ENCODE results near the gene R3HCC1L. TPM values are rescaled to one million over a fixed set of nuclear protein-coding genes. Genes with fewer than 3 reads are reported as not detected.

R3HCC1L gene
- 6.0 and 10.2 TPM in 2 replicates for total RNA-seq

DNA sequence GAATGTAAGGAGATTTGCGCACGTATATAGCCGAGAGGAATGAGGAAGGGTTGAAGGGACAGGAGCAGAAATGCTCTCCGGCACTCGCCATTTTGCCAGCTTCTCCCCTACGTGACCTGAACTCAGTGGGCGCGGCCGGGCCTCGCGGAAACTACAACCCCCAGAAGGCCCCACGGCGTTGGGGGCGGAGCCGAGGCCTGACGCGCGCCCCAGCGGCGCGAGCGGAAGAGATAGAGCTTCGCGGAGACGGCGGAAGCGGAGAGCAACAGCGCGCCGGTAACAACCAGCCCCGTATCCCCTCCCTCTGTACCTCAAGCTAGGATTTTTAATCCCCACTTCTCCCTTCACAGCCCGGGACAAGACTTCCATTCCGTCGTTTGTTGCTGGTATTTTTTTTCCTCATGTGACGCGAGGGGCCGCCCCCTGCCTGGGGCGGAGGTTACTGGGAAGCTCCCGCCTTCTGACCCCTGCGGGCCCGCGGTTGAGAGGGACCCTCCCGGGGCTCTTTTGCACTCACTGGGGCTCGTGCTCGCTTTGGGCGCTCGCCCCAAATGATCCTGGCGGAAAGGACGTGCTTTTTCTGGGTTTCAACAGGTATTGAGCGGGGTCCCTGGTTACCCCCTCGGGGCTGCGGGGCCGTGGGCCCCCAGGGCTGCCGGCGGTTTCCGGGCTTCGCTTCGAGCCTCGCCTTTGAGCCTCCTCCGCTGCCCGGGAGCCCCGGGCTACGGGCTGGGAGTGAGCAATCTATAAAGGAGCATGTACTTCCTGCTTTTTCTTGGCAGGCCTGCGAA lies at the start of gene R3HCC1L:
Gene R3HCC1L, plus strand, starts transcription at position 227 of the 791 bp plus-strand sequence. CDS start 73,458 bp downstream, outside the sequence.

DNA sequence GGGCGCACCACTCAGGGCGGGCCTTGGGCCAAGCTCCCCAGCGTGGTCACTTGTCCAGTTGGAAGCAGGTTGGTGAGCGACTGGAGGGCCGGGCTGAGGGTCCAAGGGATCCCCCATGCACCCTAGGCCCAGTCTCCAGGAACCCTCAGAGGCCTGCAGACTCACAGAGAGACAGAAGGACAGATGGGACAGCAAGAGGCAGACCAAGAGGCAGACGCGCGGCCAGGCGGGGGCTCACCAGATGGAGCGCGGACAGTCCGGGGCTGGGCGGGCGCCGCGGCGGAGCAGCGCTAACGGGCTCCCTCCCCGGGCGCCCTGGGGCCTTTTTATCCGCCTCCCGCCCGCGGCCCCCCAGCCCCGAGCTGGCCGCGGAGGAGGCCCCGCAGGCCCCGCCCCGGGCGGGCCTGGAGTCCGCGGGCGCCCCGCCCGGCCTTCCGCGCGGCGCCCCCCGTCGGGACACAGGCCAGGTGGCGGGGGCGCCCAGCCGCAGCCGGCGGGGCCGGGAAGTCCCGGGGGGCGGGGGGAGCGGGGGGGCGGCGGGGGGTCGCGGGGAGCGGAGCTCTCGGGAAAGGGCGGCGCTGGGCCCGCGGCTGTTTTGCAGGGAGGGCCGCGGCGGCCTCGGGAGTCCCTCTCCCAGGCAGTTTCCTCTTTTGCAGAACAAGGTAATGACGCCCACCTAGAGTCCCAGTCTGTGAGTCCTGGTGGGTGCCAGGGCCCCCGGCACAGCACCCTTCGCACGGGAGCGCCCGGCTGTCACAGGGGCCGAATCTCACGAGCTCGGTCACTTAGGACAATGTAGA lies 133.6 kb downstream of the R3HCC1L start, which contains the start of gene LOXL4:
Gene LOXL4, minus strand, starts transcription at position 301 of the 800 bp plus-strand sequence. CDS start 5,175 bp downstream, outside the sequence.

Other genes starting within 250 kb of the R3HCC1L start
- not detected in 2 replicates for gene CRTAC1, start 104.0 kb upstream of the R3HCC1L start, total RNA-seq
- gene LOXL4, start 133.5 kb downstream of the R3HCC1L start, total RNA-seq = 0.14 and 0.42 TPM in 2 replicates